Measurements from ENCODE around the gene FOXP2. TPM values are rescaled to one million over a fixed set of nuclear protein-coding genes. Genes with fewer than 3 reads are reported as not detected.

FOXP2 gene
- total RNA-seq, 1 donor from 2014 or later: 13.9 TPM

- Mint-ChIP-seq H3K27ac (no peak overlapping the region), H3K4me1 (peaks cover 12% of the 10 kb centered on the region), H3K9me3 (no peaks in the 10 kb centered on the region), H3K4me3 (no peak overlapping the region), H3K27me3 (ENCODE audit: low read depth) (no peaks in the 10 kb centered on the region), H3K36me3 (no peaks in the 10 kb centered on the region)
- DNase-seq (ENCODE audit: low spot score in 2 of 2, unreplicated experiment in 2 of 2): no peak
- TF ChIP-seq CTCF (IDR thresholded peaks at IDR 0.05; ENCODE audit: unreplicated experiment): no peak
Measured at GRCh38 chr7:114631249-114631822, 216.7 kb downstream of the FOXP2 start.

DNA sequence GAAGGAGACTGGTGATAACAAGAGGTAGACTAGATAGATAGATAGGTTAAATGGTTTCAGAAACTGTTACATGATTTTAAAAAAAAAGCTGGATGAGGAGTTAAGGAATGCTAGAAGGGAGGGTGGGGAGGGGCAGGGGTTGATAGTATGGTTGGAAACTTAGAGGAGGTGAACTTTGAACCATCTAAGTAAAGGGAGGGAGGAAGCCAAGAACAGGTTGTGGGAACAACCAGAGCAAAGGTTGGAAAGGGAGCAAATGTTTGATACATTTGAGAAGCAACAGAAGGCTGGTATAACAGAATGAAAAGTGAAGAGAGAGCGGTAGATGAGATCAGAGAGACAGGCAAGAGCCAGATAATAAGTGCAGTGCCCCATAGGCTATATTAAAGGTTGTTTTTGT lies 224.8 kb downstream of the FOXP2 start:
- no peak for DNase-seq (ENCODE audit: low spot score in 2 of 2, unreplicated experiment in 2 of 2)
- Mint-ChIP-seq H3K27me3 (ENCODE audit: low read depth) (no peaks in the 10 kb centered on the region), H3K9me3 (no peaks in the 10 kb centered on the region), H3K36me3 (peaks cover 3% of the 10 kb centered on the region), H3K4me1 (peaks cover 1% of the 10 kb centered on the region), H3K4me3 (no peak overlapping the region), H3K27ac (no peak overlapping the region)
- TF ChIP-seq CTCF (IDR thresholded peaks at IDR 0.05; ENCODE audit: unreplicated experiment): no peak

GRCh38 chr7:114644455-114644854 lies 229.8 kb downstream of the FOXP2 start:
- Mint-ChIP-seq H3K9me3 (no peaks in the 10 kb centered on the region), H3K4me3 (no peak overlapping the region), H3K4me1 (peaks cover 19% of the 10 kb centered on the region), H3K27ac (no peak overlapping the region), H3K27me3 (ENCODE audit: low read depth) (peaks cover 2% of the 10 kb centered on the region), H3K36me3 (peaks cover 5% of the 10 kb centered on the region)
- no peak for DNase-seq (ENCODE audit: low spot score in 2 of 2, unreplicated experiment in 2 of 2)
- no peak for TF ChIP-seq CTCF (IDR thresholded peaks at IDR 0.05; ENCODE audit: unreplicated experiment)

DNA sequence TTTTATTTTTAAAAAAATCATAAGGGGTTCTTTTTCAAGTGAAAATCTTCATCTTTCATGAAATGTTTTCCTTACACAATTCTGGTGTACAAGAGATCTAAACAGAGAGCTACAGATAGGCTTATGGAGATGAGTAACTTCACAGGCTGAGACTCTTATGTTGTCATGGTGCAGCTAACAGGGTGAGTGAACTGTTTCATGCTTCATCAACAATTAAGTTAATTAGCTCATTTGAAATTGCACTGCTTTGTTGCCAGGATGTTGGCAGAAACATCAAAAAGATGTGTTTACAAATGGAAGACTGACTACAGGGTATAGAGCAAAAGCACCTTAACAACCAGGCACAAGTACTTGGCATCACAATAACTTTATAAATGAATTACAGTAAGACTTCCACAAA lies 230.8 kb downstream of the FOXP2 start:
- no peak for DNase-seq (ENCODE audit: low spot score in 2 of 2, unreplicated experiment in 2 of 2)
- no peak overlapping the region for H3K4me3 Mint-ChIP-seq
- peaks cover 23% of the 10 kb centered on the region for H3K4me1 Mint-ChIP-seq
- peaks cover 5% of the 10 kb centered on the region for H3K36me3 Mint-ChIP-seq
- peaks cover 2% of the 10 kb centered on the region for H3K27me3 Mint-ChIP-seq (ENCODE audit: low read depth)
- H3K27ac Mint-ChIP-seq: no peak overlapping the region
- no peak for TF ChIP-seq CTCF (IDR thresholded peaks at IDR 0.05; ENCODE audit: unreplicated experiment)
- H3K9me3 Mint-ChIP-seq: no peaks in the 10 kb centered on the region

- no peak for DNase-seq (ENCODE audit: low spot score in 2 of 2, unreplicated experiment in 2 of 2)
- TF ChIP-seq CTCF (IDR thresholded peaks at IDR 0.05; ENCODE audit: unreplicated experiment): no peak
- Mint-ChIP-seq H3K36me3 (peaks cover 3% of the 10 kb centered on the region), H3K27ac (no peak overlapping the region), H3K4me3 (no peak overlapping the region), H3K27me3 (ENCODE audit: low read depth) (peaks cover 12% of the 10 kb centered on the region), H3K4me1 (peaks cover 23% of the 10 kb centered on the region), H3K9me3 (no peaks in the 10 kb centered on the region)
Measured at GRCh38 chr7:114647518-114647917, 232.9 kb downstream of the FOXP2 start.

GRCh38 chr7:114648117-114648516 lies 233.5 kb downstream of the FOXP2 start:
- H3K4me1 Mint-ChIP-seq: peaks cover 23% of the 10 kb centered on the region
- H3K4me3 Mint-ChIP-seq: no peak overlapping the region
- TF ChIP-seq CTCF (IDR thresholded peaks at IDR 0.05; ENCODE audit: unreplicated experiment): no peak
- peaks cover 12% of the 10 kb centered on the region for H3K27me3 Mint-ChIP-seq (ENCODE audit: low read depth)
- no peak overlapping the region for H3K27ac Mint-ChIP-seq
- DNase-seq (ENCODE audit: low spot score in 2 of 2, unreplicated experiment in 2 of 2): no peak
- H3K9me3 Mint-ChIP-seq: no peaks in the 10 kb centered on the region
- H3K36me3 Mint-ChIP-seq: peaks cover 3% of the 10 kb centered on the region
